ENCODE measurements around the gene MAP3K3.

The MAP3K3 gene

GRCh38 chr17:63621684-63622573 is at the start of gene MAP3K3:
TSS of gene MAP3K3 (plus strand) at chr17:63622417. CDS start at chr17:63622760, 343 bp downstream.
- peak; percentile 99 for DNase-seq

DNA sequence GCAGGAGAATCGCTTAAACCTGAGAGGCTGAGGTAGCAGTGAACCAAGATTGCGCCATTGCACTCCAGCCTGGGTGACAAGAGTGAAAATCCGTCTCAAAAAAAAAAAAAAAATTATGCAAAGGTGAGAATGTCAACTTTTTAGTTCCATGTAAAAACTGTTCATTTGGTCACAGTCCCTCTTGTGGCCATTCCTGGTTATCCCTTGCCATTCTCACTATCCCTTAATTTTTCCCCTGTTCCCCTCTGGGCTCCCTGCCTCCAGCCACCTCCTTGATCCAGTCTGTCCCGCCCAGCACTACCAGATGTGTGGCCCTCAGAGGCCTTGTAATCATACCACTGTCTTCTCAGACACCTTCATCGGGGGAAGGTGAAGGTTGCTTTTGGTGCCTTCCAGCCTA is 48.6 kb upstream of the MAP3K3 start:
- no peak for DNase-seq

GRCh38 chr17:63578027-63578768 is 44.0 kb upstream of the MAP3K3 start:
- no peak for DNase-seq

- no peak for DNase-seq
Observed at GRCh38 chr17:63578769-63579111, 43.5 kb upstream of the MAP3K3 start.

GRCh38 chr17:63579633-63580032 is 42.6 kb upstream of the MAP3K3 start:
- no peak for DNase-seq

GRCh38 chr17:63587770-63588169 is 34.4 kb upstream of the MAP3K3 start:
- DNase-seq: no peak

GRCh38 chr17:63588797-63589196 is 33.4 kb upstream of the MAP3K3 start:
- DNase-seq: no peak

GRCh38 chr17:63589646-63590045 is 32.6 kb upstream of the MAP3K3 start:
- DNase-seq: no peak

DNA sequence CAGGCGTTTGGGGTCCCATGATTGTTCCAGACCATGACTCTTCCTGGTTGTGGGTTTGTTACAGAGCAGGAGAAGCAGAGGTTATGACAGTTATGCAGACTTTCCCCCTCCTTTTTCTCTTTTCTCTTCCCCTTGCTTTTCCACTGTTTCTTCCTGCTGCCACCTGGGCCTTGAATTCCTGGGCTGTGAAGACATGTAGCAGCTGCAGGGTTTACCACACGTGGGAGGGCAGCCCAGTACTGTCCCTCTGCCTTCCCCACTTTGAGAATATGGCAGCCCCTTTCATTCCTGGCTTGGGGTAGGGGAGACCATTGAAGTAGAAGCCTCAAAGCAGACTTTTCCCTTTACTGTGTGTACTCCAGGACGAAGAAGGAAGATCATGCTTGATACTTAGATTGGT is 29.4 kb upstream of the MAP3K3 start:
- no peak for DNase-seq

GRCh38 chr17:63595132-63595531 is 27.1 kb upstream of the MAP3K3 start:
- no peak for DNase-seq

DNA sequence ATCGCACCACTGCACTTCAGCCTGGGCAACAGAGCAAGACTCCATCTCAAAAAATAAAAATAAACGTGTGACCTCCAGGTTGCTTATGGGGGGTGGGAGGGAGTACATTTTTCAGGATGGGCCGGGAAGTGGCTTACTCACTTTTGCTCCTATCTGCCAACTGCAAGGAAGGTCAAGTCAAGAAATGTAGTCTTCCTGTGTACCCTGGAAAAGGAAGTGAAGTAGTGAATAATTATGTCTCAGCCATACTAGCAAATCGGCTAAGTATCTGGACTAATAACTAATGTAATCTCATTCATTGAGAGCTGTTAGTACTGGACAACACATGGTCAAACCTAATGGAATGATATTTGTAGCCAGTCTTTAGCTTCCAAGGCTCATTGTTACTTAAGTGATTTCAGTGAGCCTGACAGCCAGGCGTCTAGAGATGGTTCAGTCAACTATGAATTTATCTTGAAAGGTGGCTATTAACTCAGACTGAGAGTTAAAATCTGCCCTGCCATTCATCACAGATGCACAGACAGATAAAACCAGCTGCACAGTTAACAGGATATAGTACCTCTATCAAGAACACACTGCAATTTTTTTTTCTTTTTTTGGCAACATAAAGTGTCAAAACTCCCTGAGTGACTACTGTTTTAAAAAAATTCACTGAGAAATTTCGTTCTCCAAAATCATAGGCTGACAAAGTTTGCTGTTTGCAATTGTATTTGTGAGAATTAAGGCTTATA is 25.2 kb upstream of the MAP3K3 start:
- no peak for DNase-seq

GRCh38 chr17:63598281-63598680 is 23.9 kb upstream of the MAP3K3 start:
- DNase-seq: no peak

GRCh38 chr17:63600569-63601438 is 21.4 kb upstream of the MAP3K3 start, which contains the start of gene TACO1:
TSS of gene TACO1 (plus strand) at chr17:63600895. CDS start at chr17:63601084, 189 bp downstream.
- DNase-seq: peak; percentile 62

DNA sequence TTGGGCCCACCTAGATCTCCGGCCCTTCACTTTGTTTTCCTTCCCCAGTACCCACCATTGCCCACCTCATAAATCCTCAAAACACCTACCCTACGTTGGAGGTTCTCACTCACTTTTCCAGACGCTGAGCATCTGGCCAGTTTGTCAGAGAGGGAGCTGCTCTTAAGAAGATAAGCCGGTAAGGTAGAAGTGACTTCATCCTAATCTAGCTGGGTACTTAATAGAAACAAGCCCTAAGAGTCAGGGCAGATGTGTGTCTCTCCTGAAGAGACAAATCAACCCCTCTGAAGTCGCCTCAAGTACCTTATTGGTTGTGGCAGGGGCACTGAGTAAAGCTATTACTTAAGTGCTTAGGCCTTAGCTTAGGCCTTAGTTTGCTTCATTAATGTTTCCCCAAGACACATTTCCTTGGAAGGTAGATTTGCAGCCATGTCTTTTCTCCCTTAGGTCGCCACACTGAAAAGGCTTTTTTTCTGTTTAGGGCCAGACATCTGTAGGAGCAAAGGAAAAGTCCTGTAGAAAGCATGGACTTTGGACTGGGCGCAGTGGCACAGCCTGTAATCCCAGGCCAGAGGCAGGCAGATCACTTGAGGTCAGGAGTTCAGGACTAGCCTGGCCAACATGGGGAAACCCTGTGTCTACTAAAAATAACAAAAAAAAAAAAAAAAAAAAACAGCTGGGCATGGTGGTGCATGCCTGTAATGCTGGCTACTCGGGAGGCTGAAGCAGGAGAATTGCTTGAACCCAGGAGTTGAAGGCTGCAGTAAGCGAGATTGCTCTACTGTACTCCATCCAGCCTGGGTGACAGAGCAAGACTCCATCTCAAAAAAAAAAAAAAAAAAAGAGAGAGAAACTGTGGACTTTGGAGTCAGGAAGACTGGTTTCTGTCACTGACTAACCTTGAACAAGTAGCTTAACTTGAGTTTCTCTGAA is 20.5 kb upstream of the MAP3K3 start:
- no peak for DNase-seq

DNA sequence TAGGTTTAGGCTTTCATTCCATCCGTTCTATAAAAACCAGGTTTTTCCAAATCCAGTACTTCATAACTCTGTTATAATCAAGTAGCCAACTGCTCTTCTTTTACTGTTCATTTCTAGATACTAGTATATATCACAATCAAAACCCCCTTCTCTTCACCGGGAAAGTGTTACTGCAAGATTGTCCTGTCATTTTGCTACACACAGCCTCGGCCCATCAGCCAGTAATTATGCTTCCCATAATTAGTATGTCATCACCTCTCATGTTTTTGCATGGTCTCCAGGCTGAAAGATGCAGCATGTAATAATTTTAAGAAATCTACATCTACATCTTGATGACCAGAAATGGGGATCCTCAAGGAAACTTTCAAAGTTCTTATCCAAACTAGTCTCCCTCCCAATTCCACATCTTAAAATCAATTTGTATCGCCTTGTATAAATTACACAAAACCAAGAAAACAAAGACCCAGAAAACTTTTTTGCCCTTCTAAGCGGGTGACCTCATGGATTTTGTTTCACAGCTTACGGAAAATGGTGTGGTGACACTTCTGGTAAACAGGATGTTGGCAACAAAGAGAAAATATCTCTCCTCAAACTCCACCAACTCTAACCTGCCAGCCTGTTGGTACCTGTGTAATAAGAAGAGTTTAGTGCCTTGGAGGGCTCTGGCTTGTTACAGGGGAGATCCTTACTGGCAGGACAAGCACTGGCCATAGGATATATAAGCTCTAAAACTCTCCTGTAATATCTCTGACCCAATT is 12.2 kb upstream of the MAP3K3 start:
- DNase-seq: no peak

DNA sequence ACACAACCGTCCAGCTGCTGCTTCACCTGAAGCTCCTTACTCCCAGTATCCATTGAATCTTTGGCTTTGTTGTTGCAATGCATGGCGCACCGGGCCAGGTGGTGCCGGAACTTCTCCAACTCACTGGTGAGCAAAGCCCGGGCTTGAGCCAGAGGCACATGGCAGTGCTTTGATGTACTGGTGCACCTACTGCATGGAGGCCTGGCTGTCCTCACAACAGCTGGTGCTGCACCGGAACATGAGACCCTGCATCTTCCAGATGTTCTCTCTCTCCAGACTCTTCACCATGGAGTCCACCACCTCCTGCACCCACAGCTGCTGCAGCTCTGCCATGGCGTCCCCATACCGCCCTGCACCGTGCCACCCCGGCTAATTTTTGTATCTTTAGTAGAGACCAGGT is 11.4 kb upstream of the MAP3K3 start:
- DNase-seq: no peak

GRCh38 chr17:63611354-63611753 is 10.9 kb upstream of the MAP3K3 start:
- no peak for DNase-seq

DNA sequence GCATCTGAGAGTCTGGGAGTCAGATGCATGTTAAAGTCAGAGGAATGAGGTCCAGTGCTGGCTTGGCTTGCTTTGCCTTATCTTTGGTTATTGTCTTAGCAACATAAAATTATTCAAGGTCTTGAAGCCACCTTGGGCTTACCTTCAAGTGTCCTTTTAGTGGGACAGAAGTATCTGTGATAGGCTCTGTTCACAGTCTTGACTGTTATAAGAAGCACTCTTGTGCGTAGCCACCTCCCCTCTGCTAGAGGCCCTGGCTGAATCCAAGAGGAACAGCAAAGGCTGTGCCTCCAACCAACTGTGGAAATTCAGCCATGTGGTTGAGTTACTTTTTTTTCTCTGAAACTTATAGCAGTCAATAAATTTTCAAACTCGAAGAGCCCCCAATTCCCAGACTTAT is 8.6 kb upstream of the MAP3K3 start:
- no peak for DNase-seq

GRCh38 chr17:63621229-63621683 is 961 bp upstream of the MAP3K3 start:
- no peak for DNase-seq
